ENCODE data around the gene KCTD20. TPM values are rescaled to one million over a fixed set of nuclear protein-coding genes. Genes with fewer than 3 reads are reported as not detected.

Gene KCTD20
- total RNA-seq, 1 experiment from 2014 or later: 23.7 TPM

GRCh38 chr6:36487698-36488097, 44.9 kb downstream of the KCTD20 start:
- no TSS peak for BruUV-seq (replicated peaks)
- Histone ChIP-seq H3K27ac (ENCODE audit: low read depth, low read length) (no peak overlapping the region), H3K9ac (ENCODE audit: low read length) (no peak overlapping the region), H2AFZ (ENCODE audit: low read depth, low read length, poor library complexity, severe bottlenecking) (no peak overlapping the region), H4K20me1 (ENCODE audit: insufficient read depth) (no peaks in the 10 kb centered on the region), H3K79me2 (ENCODE audit: insufficient read depth, low read length) (no peaks in the 10 kb centered on the region), H3K27me3 (ENCODE audit: insufficient read depth, low read length) (no peaks in the 10 kb centered on the region), H3K4me1 (ENCODE audit: control insufficient read depth in 1 of 2, insufficient read depth in 2 of 2, low read length in 2 of 2) (no peaks in the 10 kb centered on the region), H3K4me2 (ENCODE audit: low read length) (no peak overlapping the region), H3K4me3 (replicated peaks in 1 of 2; ENCODE audit: low read depth in 1 of 2, low read length in 2 of 2) (no peak overlapping the region), H3K9me2 (ENCODE audit: insufficient read depth) (no peaks in the 10 kb centered on the region), H3K9me3 (ENCODE audit: control insufficient read depth in 1 of 2, insufficient read depth in 1 of 2, low read depth in 1 of 2, low read length in 2 of 2) (no peaks in the 10 kb centered on the region), H3K36me3 (ENCODE audit: control insufficient read depth in 1 of 2, insufficient read depth in 2 of 2, low read length in 2 of 2) (peaks cover 14 to 16% of the 10 kb centered on the region in 2 experiments; a peak in 3 of 4 replicates)
- ChIA-PET RAD21 (ENCODE audit: low non-redundant PET in 1 of 2, low total read pairs in 2 of 2, uncharacterized antibody in 2 of 2, unreplicated experiment in 2 of 2) (no interaction called here), POLR2A (no interaction called here), CTCF (no interaction called here)
- ATAC-seq (no peak), DNase-seq (ENCODE audit: low read depth, low spot score) (no peak)
- no peak for TF ChIP-seq JUND (IDR thresholded peaks at IDR 0.05)
- TF ChIP-seq ATF3 (IDR thresholded peaks at IDR 0.05): no peak
- TF ChIP-seq, protein P1, sequence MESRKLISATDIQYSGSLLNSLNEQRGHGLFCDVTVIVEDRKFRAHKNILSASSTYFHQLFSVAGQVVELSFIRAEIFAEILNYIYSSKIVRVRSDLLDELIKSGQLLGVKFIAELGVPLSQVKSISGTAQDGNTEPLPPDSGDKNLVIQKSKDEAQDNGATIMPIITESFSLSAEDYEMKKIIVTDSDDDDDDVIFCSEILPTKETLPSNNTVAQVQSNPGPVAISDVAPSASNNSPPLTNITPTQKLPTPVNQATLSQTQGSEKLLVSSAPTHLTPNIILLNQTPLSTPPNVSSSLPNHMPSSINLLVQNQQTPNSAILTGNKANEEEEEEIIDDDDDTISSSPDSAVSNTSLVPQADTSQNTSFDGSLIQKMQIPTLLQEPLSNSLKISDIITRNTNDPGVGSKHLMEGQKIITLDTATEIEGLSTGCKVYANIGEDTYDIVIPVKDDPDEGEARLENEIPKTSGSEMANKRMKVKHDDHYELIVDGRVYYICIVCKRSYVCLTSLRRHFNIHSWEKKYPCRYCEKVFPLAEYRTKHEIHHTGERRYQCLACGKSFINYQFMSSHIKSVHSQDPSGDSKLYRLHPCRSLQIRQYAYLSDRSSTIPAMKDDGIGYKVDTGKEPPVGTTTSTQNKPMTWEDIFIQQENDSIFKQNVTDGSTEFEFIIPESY (IDR thresholded peaks at IDR 0.05; ENCODE audit: extremely low read depth, insufficient replicate concordance, low read length): no peak
- no peak for TF ChIP-seq YY1 (IDR thresholded peaks at IDR 0.05; ENCODE audit: extremely low read depth, insufficient replicate concordance, low read depth, low read length)
- TF ChIP-seq, protein P2, sequence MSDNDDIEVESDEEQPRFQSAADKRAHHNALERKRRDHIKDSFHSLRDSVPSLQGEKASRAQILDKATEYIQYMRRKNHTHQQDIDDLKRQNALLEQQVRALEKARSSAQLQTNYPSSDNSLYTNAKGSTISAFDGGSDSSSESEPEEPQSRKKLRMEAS (IDR thresholded peaks at IDR 0.05): no peak
- no peak for TF ChIP-seq POLR2A (IDR thresholded peaks at IDR 0.05; ENCODE audit: borderline replicate concordance, extremely low read depth, insufficient read depth, insufficient read length)
- no peak for TF ChIP-seq POLR2AphosphoS5 (IDR thresholded peaks at IDR 0.05; ENCODE audit: low read depth, low read length)
- TF ChIP-seq TCF7L2 (IDR thresholded peaks at IDR 0.05; ENCODE audit: borderline replicate concordance, extremely low read depth, insufficient read depth, insufficient read length): no peak
- TF ChIP-seq FOSL1 (IDR thresholded peaks at IDR 0.05; ENCODE audit: low read depth): no peak
- no peak for TF ChIP-seq SP1 (IDR thresholded peaks at IDR 0.05; ENCODE audit: low read depth)
- TF ChIP-seq ELF1 (IDR thresholded peaks at IDR 0.05; ENCODE audit: borderline replicate concordance, low read depth): no peak
- no peak for TF ChIP-seq ZFX (IDR thresholded peaks at IDR 0.05)
- intact Hi-C loops (cut with micrococcal nuclease): no loop called here

All from HCT116 (cell line).